Progenitor cell of endocrine pancreas (in vitro differentiated cells): ENCODE results near the gene ZCCHC7. TPM values are rescaled to one million over a fixed set of nuclear protein-coding genes. Genes with fewer than 3 reads are reported as not detected.

Experiments
- DNase-seq: peaks from one replicate; pipeline ENCODE4 v3.0.0; 2021; ENCODE audit warnings: low spot score; ENCODE audit not compliant: unreplicated experiment
- H3K27ac Mint-ChIP-seq: 2 replicates; pipeline ENCODE4 v1.8.0; 2021; ENCODE audit warnings: mild to moderate bottlenecking, moderate library complexity, mixed read lengths
- H3K27me3 Mint-ChIP-seq: 2 replicates; pipeline ENCODE4 v1.8.0; 2021; ENCODE audit warnings: mixed read lengths
- H3K36me3 Mint-ChIP-seq: 2 replicates; pipeline ENCODE4 v1.8.0; 2022; ENCODE audit warnings: mixed read lengths; ENCODE audit not compliant: insufficient read depth
- H3K4me1 Mint-ChIP-seq: 2 replicates; pipeline ENCODE4 v1.8.0; 2021; ENCODE audit warnings: low read depth, mixed read lengths
- H3K4me3 Mint-ChIP-seq: 2 replicates; pipeline ENCODE4 v1.8.0; 2021; ENCODE audit warnings: low read depth, mild to moderate bottlenecking, moderate library complexity, mixed read lengths
- H3K9me3 Mint-ChIP-seq: 2 replicates; pipeline ENCODE4 v1.8.0; 2021; ENCODE audit warnings: low read depth, mixed read lengths
- CTCF ChIP-seq: fragments of 200-600 bp; sonication (generic); IDR thresholded peaks from one replicate; pipeline ENCODE4 v1.5.0; 2021; ENCODE audit warnings: antibody characterized with exemption, mild to moderate bottlenecking; ENCODE audit not compliant: unreplicated experiment
- total RNA-seq: library from RNA; stranded (reverse); gene quantifications from 2 replicates; pipeline ENCODE4 v1.2.1, GENCODE V29; 2021

The ZCCHC7 gene
- total RNA-seq, 1 donor from 2014 or later: 16.6 TPM

- H3K9me3 Mint-ChIP-seq: no peaks in the 10 kb centered on the region
- no peak for TF ChIP-seq CTCF
- no peaks in the 10 kb centered on the region for H3K36me3 Mint-ChIP-seq
- DNase-seq: no peak
- H3K4me1 Mint-ChIP-seq: no peaks in the 10 kb centered on the region
- no peak overlapping the region for H3K27ac Mint-ChIP-seq
- no peak overlapping the region for H3K4me3 Mint-ChIP-seq
- no peaks in the 10 kb centered on the region for H3K27me3 Mint-ChIP-seq
Observed at GRCh38 chr9:37264539-37264938, 144.2 kb downstream of the ZCCHC7 start.

- Mint-ChIP-seq H3K27me3 (no peaks in the 10 kb centered on the region), H3K4me1 (no peaks in the 10 kb centered on the region), H3K36me3 (no peaks in the 10 kb centered on the region), H3K27ac (no peak overlapping the region), H3K9me3 (no peaks in the 10 kb centered on the region), H3K4me3 (no peak overlapping the region)
- DNase-seq: no peak
- TF ChIP-seq CTCF: no peak
Observed at GRCh38 chr9:37266630-37267029, 146.3 kb downstream of the ZCCHC7 start.

GRCh38 chr9:37269221-37269620, 148.8 kb downstream of the ZCCHC7 start:
- no peaks in the 10 kb centered on the region for H3K9me3 Mint-ChIP-seq
- no peak overlapping the region for H3K4me3 Mint-ChIP-seq
- peaks cover 4% of the 10 kb centered on the region for H3K36me3 Mint-ChIP-seq
- DNase-seq: no peak
- H3K4me1 Mint-ChIP-seq: no peaks in the 10 kb centered on the region
- TF ChIP-seq CTCF: no peak
- H3K27ac Mint-ChIP-seq: no peak overlapping the region
- no peaks in the 10 kb centered on the region for H3K27me3 Mint-ChIP-seq

GRCh38 chr9:37271679-37272078, 151.3 kb downstream of the ZCCHC7 start:
- H3K9me3 Mint-ChIP-seq: no peaks in the 10 kb centered on the region
- DNase-seq: no peak
- peaks cover 1% of the 10 kb centered on the region for H3K4me1 Mint-ChIP-seq
- no peak overlapping the region for H3K27ac Mint-ChIP-seq
- H3K27me3 Mint-ChIP-seq: no peaks in the 10 kb centered on the region
- no peak overlapping the region for H3K4me3 Mint-ChIP-seq
- peaks cover 4% of the 10 kb centered on the region for H3K36me3 Mint-ChIP-seq
- TF ChIP-seq CTCF: no peak

- no peak overlapping the region for H3K27ac Mint-ChIP-seq
- peaks cover 1% of the 10 kb centered on the region for H3K4me1 Mint-ChIP-seq
Observed at GRCh38 chr9:37273595-37273994, 153.2 kb downstream of the ZCCHC7 start.

More at GRCh38 chr9:37273595-37273994, 153.2 kb downstream of the ZCCHC7 start:
- Mint-ChIP-seq H3K4me3 (no peak overlapping the region), H3K36me3 (peaks cover 4% of the 10 kb centered on the region), H3K27me3 (no peaks in the 10 kb centered on the region), H3K9me3 (no peaks in the 10 kb centered on the region)
- TF ChIP-seq CTCF: no peak
- DNase-seq: no peak
